Middle frontal gyrus (tissue), 1 donor: ENCODE measurements around the gene DCHS1.
A peak's percentile ranks its signal among the peaks of the same experiment; 100 is the strongest.

Experiments used
- DNase-seq: peaks from one replicate; pipeline ENCODE4 v3.0.0-alpha.2; 2015; ENCODE audit warnings: low spot score; ENCODE audit errors: extremely low spot score

The DCHS1 gene

GRCh38 chr11:6647836-6648235 lies 7.8 kb downstream of the DCHS1 start:
- no peak for DNase-seq

- no peak for DNase-seq
These were observed 8.5 kb downstream of the DCHS1 start for GRCh38 chr11:6646918-6647679.

- no peak for DNase-seq
These were observed 9.1 kb downstream of the DCHS1 start for GRCh38 chr11:6646576-6646917.

- DNase-seq, result no peak
These were observed 9.5 kb downstream of the DCHS1 start for GRCh38 chr11:6646071-6646470.

- DNase-seq, result no peak
These were observed 12.7 kb downstream of the DCHS1 start for GRCh38 chr11:6642957-6643356.

GRCh38 chr11:6640985-6641701 lies 14.5 kb downstream of the DCHS1 start:
- peak; percentile 43 for DNase-seq

- no peak for DNase-seq
These were observed 15.3 kb downstream of the DCHS1 start for GRCh38 chr11:6640036-6640984.

- DNase-seq, result no peak
These were observed 17.2 kb downstream of the DCHS1 start for GRCh38 chr11:6638429-6638828.

GRCh38 chr11:6637871-6638270 lies 17.7 kb downstream of the DCHS1 start:
- no peak for DNase-seq

GRCh38 chr11:6636480-6636879 lies 19.1 kb downstream of the DCHS1 start:
- no peak for DNase-seq

GRCh38 chr11:6635082-6635932 lies 20.3 kb downstream of the DCHS1 start:
- DNase-seq, result peak; percentile 5

GRCh38 chr11:6634534-6634933 lies 21.1 kb downstream of the DCHS1 start:
- DNase-seq, result no peak

- no peak for DNase-seq
These were observed 21.9 kb downstream of the DCHS1 start for GRCh38 chr11:6633422-6634408.

GRCh38 chr11:6632116-6633073 lies 23.2 kb downstream of the DCHS1 start:
- DNase-seq, result no peak

GRCh38 chr11:6631361-6631890 lies 24.2 kb downstream of the DCHS1 start:
- DNase-seq, result no peak

GRCh38 chr11:6630632-6631291 lies 24.8 kb downstream of the DCHS1 start:
- no peak for DNase-seq

- DNase-seq, result no peak
These were observed 25.5 kb downstream of the DCHS1 start for GRCh38 chr11:6629892-6630631.
